LNCAP (cell line): ENCODE data around the gene FAM162A.

Experiments used
- TF ChIP-seq, protein P1 (sequence below): fragments of 450-650 bp; IDR thresholded peaks from 2 replicates; pipeline ENCODE4 v1.5.1; 2017; ENCODE audit warnings: mild to moderate bottlenecking

The FAM162A gene, protein sequence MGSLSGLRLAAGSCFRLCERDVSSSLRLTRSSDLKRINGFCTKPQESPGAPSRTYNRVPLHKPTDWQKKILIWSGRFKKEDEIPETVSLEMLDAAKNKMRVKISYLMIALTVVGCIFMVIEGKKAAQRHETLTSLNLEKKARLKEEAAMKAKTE

DNA sequence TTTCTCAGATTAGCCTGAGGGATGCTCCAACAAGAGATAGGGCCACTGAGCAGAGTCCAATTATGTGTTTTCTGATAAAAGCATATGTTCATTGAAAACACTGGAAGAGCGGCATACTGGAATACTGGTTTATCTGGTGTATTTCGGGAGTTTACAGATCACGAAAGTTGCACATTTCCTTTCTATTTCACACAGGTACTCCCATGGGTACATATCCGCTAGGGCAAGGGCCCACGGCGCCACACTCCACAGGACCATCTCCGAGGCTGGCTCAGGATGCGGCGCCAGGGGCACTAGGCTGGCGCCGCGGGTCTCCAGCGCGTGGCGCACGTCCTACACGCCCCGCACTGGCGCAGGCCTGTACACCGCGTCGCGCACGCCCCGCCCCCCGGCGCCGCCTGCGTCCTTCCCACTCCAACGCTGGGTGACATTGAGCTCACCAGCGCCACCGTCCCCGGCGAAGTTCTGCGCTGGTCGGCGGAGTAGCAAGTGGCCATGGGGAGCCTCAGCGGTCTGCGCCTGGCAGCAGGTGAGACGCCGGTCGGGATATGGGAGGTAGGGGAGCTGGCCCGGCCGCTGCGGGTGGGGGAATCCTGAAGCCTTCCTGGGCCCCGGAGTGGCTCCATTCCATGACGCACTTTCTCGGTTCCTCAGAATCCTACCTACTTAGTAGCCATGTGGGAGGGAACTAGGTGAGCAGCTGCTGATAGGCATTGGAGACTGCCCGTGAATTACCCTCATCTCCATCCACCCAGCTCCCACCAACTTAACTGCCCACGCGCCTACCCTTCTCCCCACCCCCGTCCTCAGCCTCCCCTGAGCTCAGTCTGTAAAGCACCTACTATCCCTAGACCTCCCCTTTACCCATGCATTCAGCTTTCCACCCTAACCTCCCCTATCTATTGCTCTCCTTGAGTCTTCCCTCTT lies at the start of gene FAM162A:
TSS of gene FAM162A (plus strand) at position 412 of the 927 bp plus-strand sequence. CDS start at position 496, 84 bp downstream.
- TF ChIP-seq, protein P1, sequence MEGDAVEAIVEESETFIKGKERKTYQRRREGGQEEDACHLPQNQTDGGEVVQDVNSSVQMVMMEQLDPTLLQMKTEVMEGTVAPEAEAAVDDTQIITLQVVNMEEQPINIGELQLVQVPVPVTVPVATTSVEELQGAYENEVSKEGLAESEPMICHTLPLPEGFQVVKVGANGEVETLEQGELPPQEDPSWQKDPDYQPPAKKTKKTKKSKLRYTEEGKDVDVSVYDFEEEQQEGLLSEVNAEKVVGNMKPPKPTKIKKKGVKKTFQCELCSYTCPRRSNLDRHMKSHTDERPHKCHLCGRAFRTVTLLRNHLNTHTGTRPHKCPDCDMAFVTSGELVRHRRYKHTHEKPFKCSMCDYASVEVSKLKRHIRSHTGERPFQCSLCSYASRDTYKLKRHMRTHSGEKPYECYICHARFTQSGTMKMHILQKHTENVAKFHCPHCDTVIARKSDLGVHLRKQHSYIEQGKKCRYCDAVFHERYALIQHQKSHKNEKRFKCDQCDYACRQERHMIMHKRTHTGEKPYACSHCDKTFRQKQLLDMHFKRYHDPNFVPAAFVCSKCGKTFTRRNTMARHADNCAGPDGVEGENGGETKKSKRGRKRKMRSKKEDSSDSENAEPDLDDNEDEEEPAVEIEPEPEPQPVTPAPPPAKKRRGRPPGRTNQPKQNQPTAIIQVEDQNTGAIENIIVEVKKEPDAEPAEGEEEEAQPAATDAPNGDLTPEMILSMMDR: peak; percentile 78

DNA sequence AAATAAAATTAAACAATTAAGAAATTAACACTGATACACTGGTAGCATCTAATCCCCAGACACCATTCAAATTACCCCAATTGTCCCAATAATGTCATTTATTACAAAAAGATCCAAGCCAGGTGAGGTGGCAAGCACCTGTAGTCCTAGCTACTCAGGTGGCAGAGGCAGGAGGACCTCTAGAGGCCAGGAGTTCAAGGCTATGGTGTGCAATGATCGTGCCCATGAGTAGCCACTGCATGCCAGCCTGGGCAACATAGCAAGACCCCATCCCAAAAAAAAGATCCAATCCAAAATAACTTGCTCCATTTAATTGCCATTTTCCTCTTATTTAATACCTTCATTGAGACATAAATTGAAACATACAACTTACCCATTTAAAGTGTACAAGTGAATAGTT lies 41.2 kb upstream of the FAM162A start:
- TF ChIP-seq, protein P1: no peak

DNA sequence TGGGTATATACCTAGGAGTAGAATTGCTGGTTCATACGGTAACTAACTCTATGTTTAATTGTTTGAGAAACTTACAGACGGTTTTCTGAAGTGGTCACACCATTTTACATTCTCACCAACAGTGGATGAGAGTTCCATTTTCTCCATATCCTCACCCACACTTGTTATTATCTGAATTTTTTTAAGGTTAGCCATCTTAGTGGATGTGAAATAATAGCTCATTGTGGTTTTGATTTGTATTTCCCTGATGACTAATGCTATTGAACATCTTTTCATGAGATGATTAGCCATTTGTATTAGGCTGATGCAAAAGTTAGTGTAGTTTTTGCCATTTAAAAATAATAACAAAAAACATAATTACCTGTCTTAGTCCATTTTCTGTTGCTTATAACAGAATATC lies 40.3 kb upstream of the FAM162A start:
- TF ChIP-seq, protein P1: no peak

DNA sequence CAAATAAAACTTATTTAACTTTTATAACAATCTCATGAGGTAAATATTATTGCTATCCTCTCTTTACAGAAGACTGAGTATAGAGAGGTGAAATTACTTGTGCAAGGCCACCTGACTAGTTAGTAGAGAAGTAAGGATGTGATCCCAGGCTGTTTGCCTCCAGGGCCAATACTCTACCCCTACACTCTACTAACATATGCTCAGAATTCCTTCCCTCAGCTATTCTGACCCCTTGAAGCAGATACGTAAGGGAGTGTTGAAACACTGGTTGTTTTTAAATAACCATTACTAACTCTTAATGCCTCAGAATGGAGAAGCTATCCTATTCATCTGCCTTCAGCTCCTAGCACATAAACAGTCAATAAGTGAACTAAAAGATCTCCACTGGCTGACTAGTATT lies 34.8 kb upstream of the FAM162A start:
- TF ChIP-seq, protein P1: no peak

DNA sequence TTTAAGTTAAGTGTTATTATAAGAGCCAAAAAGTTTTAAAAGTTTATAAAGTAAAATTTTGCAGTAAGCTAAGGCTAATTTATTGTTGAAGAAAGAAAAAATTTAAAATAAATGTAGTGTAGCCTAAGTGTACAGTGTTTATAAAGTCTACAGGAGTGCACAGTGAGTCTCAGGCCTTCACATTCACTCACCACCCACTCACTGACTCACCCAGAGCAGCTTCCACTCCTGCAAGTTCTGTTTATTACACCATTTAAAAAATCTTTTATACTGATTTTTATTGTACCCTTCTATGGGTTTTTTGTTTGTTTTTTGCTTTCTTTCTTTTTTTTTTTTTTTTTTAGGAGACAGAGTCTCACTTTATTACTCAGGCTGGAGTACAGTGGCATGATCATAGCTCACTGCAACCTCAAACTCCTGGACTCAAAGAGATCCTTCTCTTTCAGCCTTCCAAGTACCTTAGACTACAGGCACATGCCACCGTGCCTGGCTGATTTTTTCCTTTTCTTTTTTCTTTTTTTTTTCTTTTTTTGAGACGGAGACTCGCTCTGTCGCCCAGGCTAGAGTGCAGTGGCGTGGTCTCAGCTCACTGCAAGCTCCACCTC lies 33.1 kb upstream of the FAM162A start:
- TF ChIP-seq, protein P1: no peak

DNA sequence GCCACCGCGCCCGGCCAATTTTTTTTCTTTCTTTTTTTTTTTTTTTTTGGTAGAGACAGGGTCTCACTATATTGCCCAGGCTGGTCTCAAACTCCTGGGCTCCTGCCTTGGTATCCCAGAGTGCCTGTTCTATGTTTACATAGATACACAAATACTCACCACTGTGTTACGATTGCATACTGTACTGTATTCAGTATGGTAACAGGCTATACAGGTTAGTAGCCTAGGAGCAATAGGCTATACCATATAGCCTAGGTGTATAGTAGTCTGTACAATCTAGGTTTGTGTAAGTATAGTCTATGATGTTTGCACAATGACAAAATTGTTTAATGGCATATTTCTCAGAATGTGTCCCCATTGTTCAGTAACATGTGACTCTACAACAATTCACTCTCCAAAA lies 32.4 kb upstream of the FAM162A start:
- TF ChIP-seq, protein P1: no peak

DNA sequence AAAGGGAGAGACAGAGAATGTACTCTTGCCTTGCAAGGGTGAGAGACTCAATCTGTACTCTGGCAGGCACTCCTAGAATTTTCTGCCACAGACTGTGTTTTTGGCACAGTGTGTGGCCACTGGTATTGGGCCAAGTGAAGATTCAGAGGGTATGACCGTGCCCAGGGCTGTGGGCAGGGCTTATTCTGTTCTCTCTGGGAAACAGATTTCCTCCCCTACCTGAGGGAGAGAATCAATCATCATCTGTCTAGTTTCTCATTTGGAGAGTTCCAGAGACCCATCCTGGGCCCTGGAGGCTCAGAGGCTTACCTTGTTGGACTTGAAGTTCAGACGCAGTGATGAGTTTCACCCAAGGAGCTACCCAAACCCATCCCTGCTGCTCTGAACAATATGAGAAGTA lies 30.8 kb upstream of the FAM162A start:
- TF ChIP-seq, protein P1: no peak
